ENCODE measurements around the gene ABCB6. TPM values are rescaled to one million over a fixed set of nuclear protein-coding genes. Genes with fewer than 3 reads are reported as not detected.

ABCB6 gene
- 22.3 to 30.8 TPM (median 27.9 TPM) in 5 replicates for total RNA-seq (2022; extraction: Qiagen RNA extraction)

DNA sequence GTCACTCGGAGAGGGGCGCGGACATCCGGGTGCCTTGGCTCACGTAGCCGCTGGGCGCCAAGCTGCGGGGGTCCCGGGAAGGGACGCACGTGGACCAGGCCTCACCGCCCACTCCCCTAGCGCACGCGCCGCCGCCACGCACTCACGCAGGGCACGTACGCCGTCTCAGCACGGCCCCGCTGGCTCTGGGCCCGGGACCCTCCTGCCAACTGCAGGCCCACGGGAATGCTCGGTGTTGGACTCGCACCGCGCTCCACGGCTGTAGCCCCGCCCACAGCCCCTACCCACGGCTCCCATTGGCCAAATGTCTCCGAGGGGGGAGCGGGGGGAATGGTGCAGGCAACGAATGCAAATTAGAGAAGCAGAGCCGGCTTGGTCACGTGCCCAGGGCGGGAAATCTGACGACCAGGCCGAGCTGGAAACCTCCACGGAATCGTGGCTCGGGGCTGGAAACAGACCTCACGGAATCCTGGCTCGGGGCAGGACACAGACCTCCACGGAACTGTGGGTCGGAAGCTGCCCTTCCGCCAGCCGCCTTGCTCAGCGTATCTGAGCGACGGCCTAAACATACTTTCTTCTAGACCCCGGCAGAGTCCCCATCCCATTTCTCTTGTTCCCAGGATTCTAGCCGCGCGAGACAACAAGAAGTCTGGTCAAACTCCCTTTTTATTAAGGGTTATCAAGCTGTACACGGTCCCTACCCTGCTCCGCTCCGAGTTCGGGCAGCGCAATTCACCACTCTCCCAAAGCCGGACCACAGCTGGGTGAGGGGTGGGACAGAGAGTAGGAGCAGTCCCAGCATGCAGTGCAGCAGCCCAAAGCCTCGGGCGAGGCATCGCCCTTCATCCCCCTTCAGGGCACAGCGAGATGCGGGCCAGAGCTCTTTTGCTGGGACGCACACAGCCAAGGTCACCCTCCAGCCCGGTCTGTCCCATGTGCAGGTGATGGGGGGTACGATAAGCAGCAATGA is at the start of gene ABCB6:
Gene ABCB6 (minus strand): TSS at position 227 of the 970 bp plus-strand sequence. CDS start 285 bp downstream, outside the sequence.

DNA sequence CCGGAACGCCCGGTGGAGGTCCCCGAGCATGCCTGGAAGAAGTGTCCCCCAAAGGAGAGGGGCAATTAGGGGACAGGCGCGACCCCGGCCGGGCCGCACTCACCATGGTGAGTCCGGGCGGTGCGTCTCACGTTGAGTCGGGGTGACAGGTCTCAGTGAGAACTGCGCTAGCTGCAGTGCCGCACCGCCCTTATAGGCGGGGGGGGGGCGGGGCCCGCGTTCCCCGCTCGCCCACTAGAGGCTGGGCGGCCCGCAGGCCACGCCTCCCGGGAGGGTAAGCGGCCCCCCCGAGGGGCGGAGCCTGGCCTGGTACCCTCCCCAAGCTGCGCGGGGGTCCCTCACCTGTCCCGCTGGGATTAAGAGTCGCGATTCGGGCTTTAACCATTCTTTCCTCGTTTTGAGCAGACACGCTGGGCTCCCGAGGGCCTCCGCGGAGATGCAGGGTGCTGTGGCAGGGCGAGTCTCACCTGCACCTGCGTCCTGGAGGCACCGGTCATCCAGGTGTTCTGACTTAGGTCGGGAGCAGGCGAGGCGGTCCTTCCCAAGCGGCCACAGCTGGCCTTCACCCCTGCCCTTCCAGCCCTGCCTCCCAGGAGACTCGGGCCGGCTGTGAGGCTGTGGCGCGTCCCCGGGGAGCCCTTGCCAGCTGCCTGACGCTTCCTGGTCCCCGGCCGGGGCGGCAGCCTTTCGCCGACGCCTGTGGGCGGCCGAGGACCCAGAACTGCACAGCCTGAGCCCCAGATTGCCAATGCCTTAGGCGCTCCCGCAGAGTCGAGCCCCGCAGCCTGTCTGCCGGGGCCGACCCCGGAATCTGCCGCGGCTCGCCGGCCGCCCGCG is 35.2 kb upstream of the ABCB6 start, which contains the start of gene TUBA4A:
Gene TUBA4A (minus strand): TSS at position 166 of the 837 bp plus-strand sequence. CDS start 60 bp downstream, at position 106.

DNA sequence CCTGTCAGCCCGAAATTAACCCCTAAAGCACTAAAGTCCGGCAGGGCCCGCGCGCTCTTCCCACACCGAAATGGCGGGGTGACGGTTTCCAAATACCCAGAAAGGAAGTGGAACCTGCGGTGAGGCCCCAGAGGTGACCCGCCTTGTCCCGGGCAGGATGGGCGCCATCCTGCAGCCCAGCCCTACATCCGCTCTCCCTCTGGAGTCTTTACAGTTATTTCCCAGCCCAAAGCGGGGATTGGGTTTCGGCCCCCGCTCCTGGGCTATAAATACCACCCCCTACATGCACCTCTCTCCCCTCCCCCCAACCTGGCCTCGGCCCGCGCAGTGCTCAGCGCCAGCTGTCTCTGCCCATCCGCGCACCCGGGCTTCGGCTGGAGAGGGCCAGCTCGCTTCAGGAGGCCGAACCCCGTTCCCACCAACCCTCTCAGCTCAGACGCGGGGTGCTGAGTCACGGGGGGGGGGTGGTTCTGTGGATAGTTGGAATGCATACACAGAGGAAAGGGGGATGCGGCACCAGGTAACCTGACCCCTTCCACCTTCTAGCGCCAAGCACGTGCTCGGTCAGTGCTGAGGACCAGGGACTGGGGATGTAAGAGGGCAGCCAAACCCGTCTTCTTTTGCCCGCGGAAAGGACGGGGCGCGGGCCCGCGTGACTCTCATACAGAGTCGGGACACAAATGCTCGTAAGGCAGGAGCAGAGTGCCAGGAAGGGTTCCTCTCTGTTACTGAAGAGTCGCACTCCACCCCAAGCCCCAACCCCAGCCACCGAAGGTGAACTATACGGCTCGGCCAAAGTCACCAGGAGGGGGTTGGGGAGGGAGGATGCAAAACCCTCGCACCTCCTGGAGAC is 34.4 kb upstream of the ABCB6 start, which contains the start of gene TUBA4B:
Gene TUBA4B (plus strand): TSS at position 344 of the 853 bp plus-strand sequence. CDS start 165 bp downstream, at position 509.

DNA sequence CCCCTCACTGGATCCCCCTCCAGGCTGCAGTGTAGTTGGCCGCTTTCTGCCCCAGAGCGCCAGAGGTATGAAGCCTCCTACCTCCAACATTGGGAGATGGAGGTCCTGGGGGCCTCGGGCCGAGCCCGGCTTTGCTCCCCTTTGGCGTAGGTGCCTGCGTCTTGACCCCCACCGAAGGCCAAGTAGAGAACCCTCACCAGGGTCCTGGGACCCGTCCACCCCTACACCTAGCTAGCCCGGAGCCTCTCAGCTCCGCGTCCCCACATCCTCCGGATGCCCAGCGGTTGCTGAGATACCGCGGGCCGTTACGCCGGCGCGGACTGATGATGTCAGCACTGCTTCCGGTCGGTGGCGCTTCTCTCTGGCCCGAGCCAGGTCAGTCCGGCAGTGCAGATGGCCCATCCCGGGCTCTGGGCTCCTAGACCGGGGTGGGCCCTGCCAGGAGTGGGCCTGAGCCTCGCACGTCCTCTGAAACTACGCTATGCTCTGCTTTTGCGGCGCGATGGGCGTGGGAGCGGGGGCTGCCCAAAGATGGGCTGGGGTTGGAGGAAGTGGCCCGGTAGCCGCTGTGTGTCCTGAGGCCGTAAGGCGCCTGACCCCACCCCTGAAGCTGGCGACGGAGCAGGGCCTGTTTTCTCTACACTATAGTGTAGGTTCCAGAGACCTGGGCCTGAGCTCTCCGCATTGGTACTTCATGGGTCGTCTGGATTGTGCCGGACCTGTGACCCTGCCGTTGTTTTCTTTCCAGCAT is 26.6 kb upstream of the ABCB6 start, which contains the start of the genes GLB1L and STK16:
Gene GLB1L (minus strand): TSS at position 297 of the 751 bp plus-strand sequence. CDS start 1,871 bp downstream, outside the sequence.
Gene STK16 (plus strand): TSS at position 332 of the 751 bp plus-strand sequence. CDS start 521 bp downstream, outside the sequence.

DNA sequence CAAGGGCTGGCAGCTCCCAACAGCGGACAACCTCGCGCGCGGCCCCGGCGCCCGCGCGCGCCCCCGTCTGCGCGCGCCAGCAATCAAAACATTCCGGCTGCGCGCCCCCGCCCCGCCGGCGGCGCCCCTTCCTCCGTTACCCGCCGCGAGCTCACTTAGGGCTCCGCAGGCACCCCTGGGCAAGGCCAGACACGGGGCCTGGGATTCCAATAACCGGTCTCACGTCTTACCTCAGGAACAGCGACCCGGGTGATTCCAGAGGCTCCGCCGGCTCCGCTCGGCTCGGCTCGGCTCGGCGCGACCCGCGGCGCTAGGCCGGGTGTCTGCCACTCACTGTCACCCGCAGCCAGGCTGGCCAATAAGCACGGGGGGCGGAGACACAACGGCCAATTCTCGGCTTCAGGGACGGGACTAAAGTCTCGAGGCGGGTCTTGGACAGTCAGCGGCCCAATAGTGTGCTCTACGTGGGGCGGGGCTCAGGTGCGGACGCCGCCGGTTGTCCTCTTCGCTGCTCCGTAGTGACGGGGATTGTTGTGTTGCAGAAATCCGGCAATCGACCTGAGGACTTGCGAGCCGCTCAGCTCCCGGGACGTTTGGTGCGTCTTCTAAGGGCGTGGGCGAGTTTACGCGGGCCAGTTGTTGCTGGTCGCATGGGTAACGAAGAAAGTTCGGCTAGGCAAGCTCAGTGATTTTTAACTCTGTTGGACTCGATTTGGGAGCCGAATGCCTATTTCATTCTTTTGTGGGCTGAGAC is 10.7 kb upstream of the ABCB6 start, which contains the start of the genes ANKZF1 and ATG9A:
Gene ANKZF1 (plus strand): TSS at position 502 of the 754 bp plus-strand sequence. CDS start 452 bp downstream, outside the sequence.
Gene ATG9A (minus strand): TSS at position 332 of the 754 bp plus-strand sequence. CDS start 1,612 bp downstream, outside the sequence.

DNA sequence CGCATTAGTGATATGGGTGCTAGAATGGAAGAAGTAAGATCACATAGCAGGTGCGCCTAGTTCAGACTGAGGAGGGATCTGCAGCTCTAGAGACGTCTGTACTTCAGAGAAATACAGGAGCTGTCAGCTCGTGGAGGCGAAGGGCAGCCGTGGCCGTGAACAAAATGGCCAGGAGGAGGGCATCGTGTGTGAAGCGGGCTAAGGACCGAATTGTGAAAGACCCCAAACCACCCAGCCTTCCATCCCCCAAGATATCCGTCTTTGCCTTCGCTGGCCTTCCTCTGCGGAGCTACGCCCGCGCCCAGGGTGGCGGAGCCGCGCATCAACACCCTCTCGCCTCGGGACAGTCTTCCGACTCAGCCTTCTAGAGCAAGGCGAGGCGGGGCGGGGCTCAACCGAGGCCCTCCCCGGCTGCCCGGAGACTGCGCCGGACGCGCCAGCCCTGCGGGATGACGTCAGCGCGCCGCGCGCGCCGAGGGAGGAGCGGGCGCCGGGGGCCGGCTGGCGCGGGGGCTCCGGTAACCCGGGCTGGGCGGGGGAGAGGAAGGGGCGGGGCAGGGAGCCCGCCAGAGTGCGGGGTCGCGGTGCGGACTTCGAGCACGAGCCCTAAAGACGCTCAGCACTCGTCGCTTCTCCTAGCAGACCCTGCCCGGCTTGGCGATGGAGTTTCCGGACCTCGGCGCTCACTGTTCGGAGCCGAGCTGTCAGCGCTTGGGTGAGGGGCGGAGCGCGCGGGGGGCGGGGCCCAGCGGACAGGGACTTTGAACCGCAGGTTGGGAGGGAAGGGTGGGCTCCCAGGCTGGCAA is 12.2 kb downstream of the ABCB6 start, which contains the start of gene ZFAND2B:
Gene ZFAND2B (plus strand): TSS at position 455 of the 806 bp plus-strand sequence. CDS start 206 bp downstream, at position 661.

DNA sequence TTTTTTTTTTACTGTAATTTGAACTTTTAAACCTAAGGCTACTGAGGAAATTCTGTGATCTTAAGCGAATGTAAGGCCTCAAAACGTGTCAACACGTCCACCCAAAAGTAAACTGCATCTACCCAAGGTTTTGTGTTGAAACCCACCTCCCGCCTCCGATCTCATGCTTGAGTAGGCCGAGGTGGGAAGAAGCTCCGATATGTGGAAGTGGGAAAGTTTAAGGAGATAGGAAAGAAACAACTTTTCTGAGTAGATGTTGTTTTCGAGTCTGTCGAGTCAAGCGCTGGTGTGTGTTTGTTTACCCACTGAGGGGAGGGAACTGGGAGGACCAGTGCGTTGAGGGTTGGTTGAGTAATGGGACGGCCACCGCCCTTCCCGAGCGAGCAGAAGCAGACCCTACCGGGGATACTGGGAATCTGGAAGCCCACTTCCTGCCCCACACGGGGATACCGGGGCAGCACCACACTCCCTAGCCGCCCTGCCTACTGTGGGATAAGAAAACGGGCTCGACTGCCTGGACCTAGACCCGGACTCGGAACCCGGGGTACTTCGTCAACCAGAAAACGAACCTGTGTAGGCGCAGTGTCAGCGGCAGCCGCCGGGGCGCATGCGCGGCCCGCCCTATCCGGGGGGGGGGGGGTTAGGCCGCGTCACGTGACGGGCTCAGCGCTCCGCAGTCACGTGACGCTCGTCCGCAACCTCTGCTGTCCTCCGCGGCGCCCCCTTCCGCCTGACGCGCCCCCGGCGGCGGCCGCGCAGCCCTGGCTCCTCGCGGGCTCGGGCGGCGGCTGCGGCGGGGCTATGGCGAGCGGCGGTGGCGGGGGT is 41.0 kb downstream of the ABCB6 start, which contains the start of gene RETREG2:
Gene RETREG2 (plus strand): TSS at position 724 of the 825 bp plus-strand sequence. CDS start 78 bp downstream, at position 802.

DNA sequence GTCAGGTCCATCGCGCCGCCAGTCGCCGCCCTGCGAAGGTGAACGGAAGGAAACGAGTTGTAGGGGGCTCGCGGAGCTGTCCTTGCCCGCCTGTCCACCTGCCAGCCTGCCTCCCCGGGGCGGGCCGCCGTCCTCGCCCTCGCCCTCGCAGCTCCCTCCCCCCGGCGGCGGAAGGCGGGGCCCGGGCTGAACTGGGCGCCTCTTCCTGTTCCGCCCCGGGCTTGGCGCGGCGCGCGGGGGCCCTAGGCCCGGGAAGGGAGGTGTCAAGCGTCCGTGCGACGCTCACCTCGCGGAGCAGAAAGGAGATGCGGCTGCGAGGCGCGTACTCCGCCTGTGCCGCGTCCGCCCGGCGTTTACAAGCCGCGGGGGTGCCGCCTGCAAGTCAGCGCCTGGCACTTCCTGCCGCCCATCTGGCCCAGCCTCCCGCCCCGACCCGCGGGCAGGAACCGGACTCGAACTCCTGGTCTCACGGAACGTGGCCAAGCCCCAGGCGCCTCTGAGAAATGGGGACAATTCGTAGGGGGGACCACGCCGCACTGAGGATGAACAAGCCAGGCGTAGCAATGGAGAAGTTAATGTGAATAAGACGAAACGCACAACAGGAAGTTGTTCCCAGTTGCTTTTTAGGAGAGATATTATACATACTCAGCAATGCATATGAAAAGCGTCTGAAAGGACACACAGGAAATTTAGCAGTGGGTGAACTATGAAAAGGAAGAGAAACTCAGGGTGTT is 41.8 kb downstream of the ABCB6 start, which contains the start of gene CNPPD1:
Gene CNPPD1 (minus strand): TSS at position 108 of the 734 bp plus-strand sequence. CDS start 97 bp downstream, at position 11.

DNA sequence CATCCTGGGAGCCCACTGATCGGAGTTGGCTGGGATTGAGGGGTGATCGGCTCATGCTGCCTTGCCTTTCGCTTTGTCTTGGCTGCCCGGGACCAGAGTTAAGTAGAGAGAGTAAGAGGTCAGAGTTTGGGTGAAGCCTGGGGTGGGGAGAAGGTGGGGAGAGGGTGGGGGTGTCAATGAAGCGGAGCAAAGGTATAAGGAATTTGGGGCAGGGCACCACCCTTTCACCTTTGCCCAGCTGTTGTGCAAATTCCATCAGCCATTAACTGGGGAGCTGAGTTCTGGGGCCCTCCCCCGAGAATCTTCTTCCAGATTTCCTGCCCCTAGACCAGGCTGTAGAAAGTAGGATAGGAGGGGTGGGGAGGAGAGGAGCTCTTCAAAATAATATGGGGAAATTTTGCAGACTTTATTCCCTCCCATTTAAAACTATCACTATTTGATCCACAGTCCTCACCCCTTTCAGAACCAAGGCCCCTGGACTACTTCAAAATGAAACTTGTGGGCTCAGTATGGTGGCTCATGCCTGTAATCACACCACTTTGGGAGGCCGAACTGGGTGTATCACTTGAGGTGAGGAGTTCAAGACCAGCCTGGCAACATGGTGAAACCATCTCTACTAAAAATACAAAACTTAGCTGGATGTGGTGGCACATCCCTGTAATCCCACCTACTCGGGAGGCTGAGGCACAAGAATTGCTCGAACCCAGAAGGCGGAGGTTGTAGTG is 48.7 kb downstream of the ABCB6 start, which contains the start of gene SLC23A3:
Gene SLC23A3 (minus strand): TSS at position 100 of the 725 bp plus-strand sequence. CDS start 45 bp downstream, at position 55.

DNA sequence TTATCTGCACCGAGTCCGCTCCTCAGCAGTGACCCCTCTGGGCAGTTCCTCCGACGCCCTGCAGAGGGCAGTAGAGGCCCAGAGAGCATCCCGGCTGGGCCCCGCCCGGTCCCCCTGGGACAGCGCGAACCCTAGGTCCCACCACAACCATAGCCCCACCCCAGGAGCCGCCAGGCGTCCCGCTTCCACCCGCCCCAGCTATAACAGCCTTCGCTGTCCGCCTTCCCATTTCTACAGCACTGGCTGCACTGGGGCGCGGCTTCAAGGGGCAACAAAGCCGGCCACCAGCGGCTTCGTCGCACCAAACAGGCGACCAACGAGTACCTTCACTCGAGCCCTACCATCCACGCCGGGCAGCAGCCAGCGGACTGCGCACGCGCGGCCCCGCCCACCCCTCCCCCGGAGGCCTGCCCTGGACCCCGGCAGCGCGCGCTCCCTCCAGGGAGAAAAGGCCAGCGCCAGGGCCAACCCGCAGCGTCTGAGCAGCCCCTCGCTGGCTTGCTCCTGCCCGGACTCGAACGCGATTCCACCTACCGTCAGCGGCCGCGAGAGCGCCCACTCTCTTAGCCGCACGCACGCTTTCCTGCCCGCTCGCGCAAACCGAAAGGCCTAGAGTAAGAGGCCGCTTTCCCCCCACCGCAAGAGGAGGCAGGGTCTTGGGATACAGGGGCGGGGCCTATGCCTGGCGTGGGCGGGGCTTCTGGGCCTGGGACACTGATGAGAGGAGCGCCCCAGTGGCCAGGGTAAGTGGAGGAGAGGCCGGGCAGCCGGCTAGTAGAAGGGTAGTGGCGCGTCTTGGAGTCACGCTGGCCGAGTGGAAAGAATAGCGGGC is 58.4 kb downstream of the ABCB6 start, which contains the start of gene NHEJ1:
Gene NHEJ1 (minus strand): TSS at position 630 of the 832 bp plus-strand sequence. CDS start 2,453 bp downstream, outside the sequence.

All from A549 treated with dexamethasone at 1 μM for 4 hours (cell line).